Lung (tissue), 12 donors: ENCODE results near the gene THSD7B. TPM values are rescaled to one million over a fixed set of nuclear protein-coding genes. Genes with fewer than 3 reads are reported as not detected.
A peak's percentile ranks its signal among the peaks of the same experiment; 100 is the strongest.

Source experiments
- ATAC-seq: fragments of 200-7000 bp; cut with Tn5 transposase; one replicate; pipeline ENCODE4 v1.9.1; 2020; ENCODE audit warnings: moderate number of reproducible peaks; ENCODE audit not compliant: insufficient read depth, low FRiP score
- DNase-seq, 3 donors: peaks; one replicate each; pipeline ENCODE4 v3.0.0-alpha.2; 2013 to 2017
- H3K27ac ChIP-seq, 2 donors: one replicate each; pipeline ENCODE4 v1.5.1; 2013; ENCODE audit warnings: mild to moderate bottlenecking in 2 of 2, moderate library complexity in 2 of 2, control low read depth in 1 of 2, inconsistent platforms in 1 of 2, low read depth in 1 of 2, low read length in 1 of 2
- H3K27me3 ChIP-seq, 3 donors: one replicate each; pipeline ENCODE4 v1.5.1; 2013; ENCODE audit warnings: low read length in 2 of 3; ENCODE audit not compliant: control insufficient read depth in 3 of 3, insufficient read depth in 3 of 3
- H3K36me3 ChIP-seq, 4 donors: one replicate each; pipeline ENCODE4 v1.5.1; 2013; ENCODE audit warnings: low read length in 4 of 4, mild to moderate bottlenecking in 1 of 4, moderate library complexity in 1 of 4; ENCODE audit not compliant: control insufficient read depth in 4 of 4, insufficient read depth in 4 of 4
- H3K4me1 ChIP-seq, 5 donors: one replicate each; pipeline ENCODE4 v1.5.1; 2013; ENCODE audit warnings: low read length in 5 of 5, mild to moderate bottlenecking in 2 of 5, moderate library complexity in 1 of 5; ENCODE audit not compliant: control insufficient read depth in 5 of 5, insufficient read depth in 5 of 5
- H3K4me3 ChIP-seq: one replicate; pipeline ENCODE4 v1.5.1; 2013; ENCODE audit warnings: mild to moderate bottlenecking, control low read depth, moderate library complexity
- H3K9ac ChIP-seq, 2 donors: one replicate each; pipeline ENCODE4 v1.5.1; 2013; ENCODE audit warnings: low read length in 2 of 2, control low read depth in 1 of 2; ENCODE audit not compliant: insufficient read depth in 1 of 2
- H3K9me3 ChIP-seq, 4 donors: one replicate each; pipeline ENCODE4 v1.5.1; 2013; ENCODE audit warnings: low read length in 3 of 4, mild to moderate bottlenecking in 1 of 4, moderate library complexity in 1 of 4; ENCODE audit not compliant: control insufficient read depth in 4 of 4, insufficient read depth in 3 of 4
- CTCF ChIP-seq: IDR thresholded peaks from 2 replicates; pipeline ENCODE4 v1.5.1; 2012; ENCODE audit warnings: mild to moderate bottlenecking; ENCODE audit errors: control extremely low read depth, extremely low read depth
- WGBS, 2 donors: extraction: QIAGEN DNeasy Blood & Tissue Kit; methylation state at CpG; one replicate each; pipeline ENCODE4 v1.1.7; 2013; 5-methylcytosine and 5-hydroxymethylcytosine counted together
- polyA plus RNA-seq, 2 donors: library from polyadenylated mRNA; stranded (reverse); fragments of 200-250 nt; gene quantifications; one replicate each; pipeline ENCODE4 v1.2.1, GENCODE V29; 2013
- total RNA-seq, 2 donors: library from RNA; depleted of rRNA in 1 of 2; stranded (reverse); fragments of >200 nt in 1 of 2; gene quantifications; one replicate each; pipeline ENCODE4 v1.2.1, GENCODE V29; 2014 to 2021
- donor health status: control.
- donor health status: control.
- donor health status: Bipolar disorder and iron deficiency.
- donor health status: healthy.
- donor health status: DM: yes; HTN: yes; CAD: no.

Gene THSD7B
- total and polyA plus RNA-seq, 4 donors: 0.03 to 8.2 (median 0.14) TPM

DNA sequence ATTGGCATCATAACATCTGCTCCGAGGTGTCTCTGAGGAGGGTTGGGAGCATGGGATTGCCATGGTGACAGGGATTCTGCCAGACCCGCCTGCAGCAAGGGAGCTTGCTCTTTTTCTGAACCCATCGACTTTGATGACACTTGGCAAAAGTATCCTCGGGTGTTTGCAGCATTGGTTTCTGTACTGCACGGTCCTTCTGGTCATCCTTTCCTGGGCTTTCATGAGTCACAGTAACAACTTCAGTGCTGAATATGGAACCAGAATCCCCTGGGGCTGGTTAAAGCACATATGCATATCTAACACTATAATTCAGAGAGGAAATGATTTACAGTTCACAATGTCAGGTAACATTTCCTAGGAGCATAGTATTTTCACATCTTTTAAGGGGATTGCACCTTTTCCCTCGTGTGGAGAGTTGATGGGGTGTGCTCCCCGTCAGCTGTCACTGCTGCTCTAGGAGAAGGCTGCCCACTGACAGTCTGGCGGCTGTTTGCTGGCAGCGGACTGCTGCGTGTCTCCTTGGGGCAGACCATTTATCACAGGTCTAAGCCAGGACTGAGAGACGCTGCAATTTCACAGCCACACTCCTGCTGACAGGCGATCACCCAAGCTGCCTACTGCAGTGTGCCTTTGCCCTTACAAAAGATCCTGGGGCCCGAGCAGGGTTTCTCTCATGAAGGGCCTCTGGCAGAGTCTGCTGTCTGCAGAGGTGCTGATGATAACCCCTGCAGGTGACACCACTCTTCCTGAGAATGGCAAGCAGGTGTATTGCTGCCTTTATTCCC, 425.3 kb downstream of the THSD7B start:
- TF ChIP-seq CTCF: no peak
- H3K9me3 ChIP-seq: no peaks in the 10 kb centered on the region
- no peak overlapping the region for H3K9ac ChIP-seq
- H3K27me3 ChIP-seq: no peaks in the 10 kb centered on the region
- no peak overlapping the region for H3K27ac ChIP-seq
- no peaks in the 10 kb centered on the region for H3K36me3 ChIP-seq
- no peak overlapping the region for H3K4me3 ChIP-seq
- ATAC-seq (no peak), DNase-seq (no peak)
- peaks cover 0 to 3% (median 0%) of the 10 kb centered on the region in 5 donors for H3K4me1 ChIP-seq
- WGBS, 2 donors: 73 to 74% methylated on average over 13 of the region's 13 CpGs

DNA sequence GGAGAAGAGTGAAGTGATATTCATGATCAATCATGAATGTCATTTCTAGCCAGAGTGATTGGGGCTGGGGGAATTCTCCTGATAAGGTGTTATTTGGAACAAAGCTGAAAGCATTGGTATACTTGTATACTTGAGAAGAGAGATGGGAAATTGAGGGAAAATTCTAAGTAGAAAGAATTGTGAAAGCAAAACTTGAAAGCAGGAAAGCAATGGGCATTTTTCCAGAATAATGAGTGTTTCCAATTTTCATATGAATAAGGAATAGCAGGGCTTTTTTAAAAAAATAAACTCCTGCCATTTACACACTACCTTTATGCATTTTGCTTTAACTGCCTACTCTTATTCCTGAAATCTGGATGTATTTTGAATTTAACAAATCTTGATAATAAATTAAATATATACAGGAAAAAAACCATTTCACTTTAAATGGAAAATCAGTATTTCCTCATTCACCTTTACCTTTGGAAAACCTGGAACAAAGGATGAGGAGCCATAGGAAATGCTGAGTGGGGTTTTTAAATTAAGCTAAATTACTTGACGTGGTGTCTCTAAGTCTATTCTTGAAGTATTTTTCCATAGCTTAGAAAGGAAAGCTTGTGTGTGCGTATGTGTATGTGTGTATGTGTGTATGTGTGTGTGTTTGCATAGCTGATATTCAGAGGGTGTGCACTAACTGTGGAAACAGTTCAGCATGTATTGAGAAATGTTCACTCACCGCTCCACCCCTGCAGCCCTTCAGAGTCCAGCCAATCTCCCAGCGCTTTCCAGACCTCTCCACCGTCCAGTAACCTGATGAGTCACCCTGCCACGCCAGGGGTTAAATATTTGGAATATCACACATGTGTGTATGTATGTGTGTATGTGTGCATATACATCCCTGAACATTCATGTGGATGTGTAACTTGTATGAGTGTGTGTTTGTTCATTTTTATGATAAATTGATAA, 427.3 kb downstream of the THSD7B start:
- H3K4me3 ChIP-seq: no peak overlapping the region
- no peak overlapping the region for H3K27ac ChIP-seq
- H3K4me1 ChIP-seq: peaks cover 0 to 3% (median 0%) of the 10 kb centered on the region in 5 donors
- H3K27me3 ChIP-seq: no peaks in the 10 kb centered on the region
- H3K9ac ChIP-seq: no peak overlapping the region
- H3K36me3 ChIP-seq: no peaks in the 10 kb centered on the region
- TF ChIP-seq CTCF: no peak
- 68 to 84% methylated on average over 6 of the region's 6 CpGs for WGBS, 2 donors
- H3K9me3 ChIP-seq: no peaks in the 10 kb centered on the region
- DNase-seq: peak in 1 of 3 donors; percentile 17
- no peak for ATAC-seq

- TF ChIP-seq CTCF: no peak
- H3K9ac ChIP-seq: no peak overlapping the region
- H3K27me3 ChIP-seq: no peaks in the 10 kb centered on the region
- H3K4me1 ChIP-seq: peaks cover 0 to 3% (median 0%) of the 10 kb centered on the region in 5 donors
- no peak overlapping the region for H3K27ac ChIP-seq
- no peaks in the 10 kb centered on the region for H3K36me3 ChIP-seq
- H3K9me3 ChIP-seq: no peaks in the 10 kb centered on the region
- no peak for DNase-seq
- 83 to 90% methylated on average over 3 of the region's 3 CpGs for WGBS, 2 donors
- no peak for ATAC-seq
- no peak overlapping the region for H3K4me3 ChIP-seq
Observed at GRCh38 chr2:137193401-137193800, 428.1 kb downstream of the THSD7B start.
